ENCODE data around the gene TVP23A. TPM values are rescaled to one million over a fixed set of nuclear protein-coding genes. Genes with fewer than 3 reads are reported as not detected.
"Not testable (repeated sequence)": the region's sequence is repeated elsewhere in the genome, so short reads cannot be mapped to it uniquely, and the experiment has no call there.

The TVP23A gene
- total and polyA plus RNA-seq, 10 donors: 0.29 to 2.2 (median 0.92) TPM; not detected in 1

DNA sequence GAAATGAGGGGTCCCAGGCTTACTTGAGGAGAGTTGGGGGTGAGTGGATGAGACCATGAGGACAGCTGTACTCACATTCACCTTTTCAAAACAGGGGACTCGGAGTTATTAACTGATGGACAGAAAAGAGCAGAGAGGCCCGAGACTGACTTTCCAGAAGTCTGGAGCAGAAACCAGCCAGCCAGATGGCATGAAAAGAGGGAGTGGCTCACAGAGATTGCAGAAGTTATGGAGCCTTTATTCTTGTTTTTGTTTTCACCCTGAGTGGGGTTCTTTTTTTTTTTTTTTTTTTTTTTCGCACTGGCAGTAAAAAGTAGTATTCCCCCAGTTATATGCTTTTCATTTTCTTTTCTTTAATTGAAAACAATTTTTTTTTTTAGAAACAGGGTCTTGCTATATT, 18.9 kb downstream of the TVP23A start:
- H3K4me3 ChIP-seq: no peak overlapping the region
- peaks cover 0 to 8% (median 0%) of the 10 kb centered on the region in 6 donors for H3K4me1 ChIP-seq
- H3K27me3 ChIP-seq (replicated peaks in 1 of 7): no peaks in the 10 kb centered on the region
- DNase-seq: no peak
- no peaks in the 10 kb centered on the region for H3K9me3 ChIP-seq
- no peaks in the 10 kb centered on the region for H3K36me3 ChIP-seq
- TF ChIP-seq, protein P1, sequence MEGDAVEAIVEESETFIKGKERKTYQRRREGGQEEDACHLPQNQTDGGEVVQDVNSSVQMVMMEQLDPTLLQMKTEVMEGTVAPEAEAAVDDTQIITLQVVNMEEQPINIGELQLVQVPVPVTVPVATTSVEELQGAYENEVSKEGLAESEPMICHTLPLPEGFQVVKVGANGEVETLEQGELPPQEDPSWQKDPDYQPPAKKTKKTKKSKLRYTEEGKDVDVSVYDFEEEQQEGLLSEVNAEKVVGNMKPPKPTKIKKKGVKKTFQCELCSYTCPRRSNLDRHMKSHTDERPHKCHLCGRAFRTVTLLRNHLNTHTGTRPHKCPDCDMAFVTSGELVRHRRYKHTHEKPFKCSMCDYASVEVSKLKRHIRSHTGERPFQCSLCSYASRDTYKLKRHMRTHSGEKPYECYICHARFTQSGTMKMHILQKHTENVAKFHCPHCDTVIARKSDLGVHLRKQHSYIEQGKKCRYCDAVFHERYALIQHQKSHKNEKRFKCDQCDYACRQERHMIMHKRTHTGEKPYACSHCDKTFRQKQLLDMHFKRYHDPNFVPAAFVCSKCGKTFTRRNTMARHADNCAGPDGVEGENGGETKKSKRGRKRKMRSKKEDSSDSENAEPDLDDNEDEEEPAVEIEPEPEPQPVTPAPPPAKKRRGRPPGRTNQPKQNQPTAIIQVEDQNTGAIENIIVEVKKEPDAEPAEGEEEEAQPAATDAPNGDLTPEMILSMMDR (IDR thresholded peaks at IDR 0.05 in 8 of 11, conservative IDR thresholded peaks at IDR 0.05 in 3 of 11): no peak
- no peak for TF ChIP-seq POLR2A (IDR thresholded peaks at IDR 0.05)
- no peak for TF ChIP-seq POLR2AphosphoS5 (IDR thresholded peaks at IDR 0.05)
- WGBS, 5 donors: 76 to 85% (median 84%) methylated on average over 3 of the region's 3 CpGs
- no peak overlapping the region for H3K27ac ChIP-seq
- intact Hi-C loops (cut with DNase I; ENCODE audit: low total_unique reads): no loop called here

- TF ChIP-seq, protein P1 (IDR thresholded peaks at IDR 0.05 in 8 of 11, conservative IDR thresholded peaks at IDR 0.05 in 3 of 11): no peak
- TF ChIP-seq POLR2AphosphoS5 (IDR thresholded peaks at IDR 0.05): no peak
- no peak for TF ChIP-seq POLR2A (IDR thresholded peaks at IDR 0.05)
- 56 to 74% (median 66%) methylated on average over 4 of the region's 4 CpGs for WGBS, 5 donors
- Histone ChIP-seq H3K4me3 (no peak overlapping the region), H3K27me3 (replicated peaks in 1 of 7) (no peaks in the 10 kb centered on the region), H3K36me3 (no peaks in the 10 kb centered on the region), H3K9me3 (no peaks in the 10 kb centered on the region), H3K4me1 (peaks cover 0 to 15% (median 0%) of the 10 kb centered on the region in 6 donors), H3K27ac (no peak overlapping the region)
- no peak for DNase-seq
- intact Hi-C loops (cut with DNase I; ENCODE audit: low total_unique reads): no loop called here
These were observed 27.5 kb downstream of the TVP23A start for GRCh38 chr16:10791048-10791447.

DNA sequence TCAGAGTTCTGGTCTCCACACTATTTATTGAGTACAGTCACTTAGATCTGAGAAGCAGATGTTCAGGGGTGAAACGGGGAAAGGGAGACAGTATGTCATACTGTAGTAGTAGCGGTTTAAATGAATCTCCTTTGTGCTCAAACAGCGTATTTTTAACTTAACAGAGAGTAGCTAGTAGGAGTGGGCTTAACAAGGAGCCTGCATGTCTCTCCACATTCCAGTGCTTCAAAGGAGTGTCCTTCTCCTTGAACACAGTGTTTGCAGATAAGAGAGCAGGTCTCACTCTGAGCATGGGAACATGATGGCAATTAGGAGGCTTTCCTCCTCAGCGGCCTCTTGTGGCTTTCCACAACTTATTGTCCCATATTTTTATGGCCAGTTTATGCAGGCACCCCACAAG, 30.0 kb downstream of the TVP23A start:
- H3K27ac ChIP-seq; H3K9me3 ChIP-seq; H3K27me3 ChIP-seq (replicated peaks in 1 of 7); H3K36me3 ChIP-seq; intact Hi-C loops (cut with DNase I; ENCODE audit: low total_unique reads); H3K4me3 ChIP-seq; DNase-seq: not testable (repeated sequence)
- 75 to 93% (median 87%) methylated on average over 4 of the region's 4 CpGs for WGBS, 5 donors
- peaks cover 0 to 15% (median 0%) of the 10 kb centered on the region in 6 donors for H3K4me1 ChIP-seq

- no peaks in the 10 kb centered on the region for H3K36me3 ChIP-seq
- intact Hi-C loops (cut with DNase I; ENCODE audit: low total_unique reads): no loop called here
- no peak for DNase-seq
- H3K27ac ChIP-seq: no peak overlapping the region
- TF ChIP-seq POLR2AphosphoS5 (IDR thresholded peaks at IDR 0.05): no peak
- TF ChIP-seq, protein P1 (IDR thresholded peaks at IDR 0.05 in 8 of 11, conservative IDR thresholded peaks at IDR 0.05 in 3 of 11): no peak
- no peak for TF ChIP-seq POLR2A (IDR thresholded peaks at IDR 0.05)
- H3K4me1 ChIP-seq: peaks cover 0 to 4% (median 0%) of the 10 kb centered on the region in 6 donors
- H3K27me3 ChIP-seq (replicated peaks in 1 of 7): no peaks in the 10 kb centered on the region
- no peak overlapping the region for H3K4me3 ChIP-seq
- 73 to 81% (median 76%) methylated on average over 5 of the region's 5 CpGs for WGBS, 5 donors
- no peaks in the 10 kb centered on the region for H3K9me3 ChIP-seq
These were observed 31.3 kb downstream of the TVP23A start for GRCh38 chr16:10787304-10787703.

DNA sequence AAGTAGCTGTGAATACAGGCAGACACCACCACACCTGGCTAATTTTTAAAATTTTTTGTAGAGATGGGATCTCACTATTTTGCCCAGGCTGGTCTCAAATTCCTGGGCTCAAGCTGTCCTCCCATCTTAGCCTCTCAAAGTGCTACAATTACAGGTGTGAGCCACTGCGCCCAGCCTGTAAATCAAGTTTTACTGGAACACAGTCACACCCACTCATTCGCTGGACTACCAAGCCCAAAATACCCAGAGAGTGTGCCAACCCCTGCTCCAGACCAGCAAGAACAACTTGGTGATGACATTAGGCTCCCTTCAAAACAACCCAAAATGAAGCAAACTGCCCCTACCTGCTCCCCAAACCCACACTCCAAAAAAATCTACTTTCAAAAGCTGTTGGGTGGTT, 36.0 kb downstream of the TVP23A start:
- Histone ChIP-seq H3K36me3 (no peaks in the 10 kb centered on the region), H3K27ac (no peak overlapping the region), H3K4me1 (no peaks in the 10 kb centered on the region), H3K27me3 (replicated peaks in 1 of 7) (no peaks in the 10 kb centered on the region), H3K9me3 (no peaks in the 10 kb centered on the region), H3K4me3 (no peak overlapping the region)
- TF ChIP-seq, protein P1 (IDR thresholded peaks at IDR 0.05 in 8 of 11, conservative IDR thresholded peaks at IDR 0.05 in 3 of 11): no peak
- TF ChIP-seq POLR2AphosphoS5 (IDR thresholded peaks at IDR 0.05): no peak
- DNase-seq: no peak
- 88 to 98% (median 94%) methylated on average over 2 of the region's 2 CpGs for WGBS, 5 donors
- intact Hi-C loops (cut with DNase I; ENCODE audit: low total_unique reads): no loop called here

Data from spleen (tissue), 11 donors.